Trophoblast cell (in vitro differentiated cells and primary cell): ENCODE measurements around the gene DRC1.

Experiments used
- DNase-seq, 2 donors: peaks; one replicate each; pipeline ENCODE4 v3.0.0-alpha.2; 2016
- H2AFZ ChIP-seq: 2 replicates; pipeline ENCODE4 v1.6.1; 2013; ENCODE audit warnings: low read length, moderate library complexity, mild to moderate bottlenecking; ENCODE audit not compliant: insufficient read depth, poor library complexity
- H2AK5ac ChIP-seq: 2 replicates; pipeline ENCODE4 v1.6.1; 2013; ENCODE audit warnings: mild to moderate bottlenecking, low read length
- H2BK120ac ChIP-seq: 2 replicates; pipeline ENCODE4 v1.6.1; 2013; ENCODE audit warnings: low read length, mild to moderate bottlenecking, moderate library complexity; ENCODE audit not compliant: insufficient read depth, poor library complexity
- H2BK12ac ChIP-seq: 2 replicates; pipeline ENCODE4 v1.6.1; 2013; ENCODE audit warnings: mild to moderate bottlenecking, low read length, moderate library complexity
- H2BK5ac ChIP-seq: 2 replicates; pipeline ENCODE4 v1.6.1; 2013; ENCODE audit warnings: low read length, low read depth, moderate library complexity, mild to moderate bottlenecking; ENCODE audit not compliant: poor library complexity
- H3K14ac ChIP-seq: 2 replicates; pipeline ENCODE4 v1.6.1; 2013; ENCODE audit warnings: mild to moderate bottlenecking, low read length
- H3K18ac ChIP-seq: 2 replicates; pipeline ENCODE4 v1.6.1; 2013; ENCODE audit warnings: mild to moderate bottlenecking, low read length
- H3K23ac ChIP-seq: 2 replicates; pipeline ENCODE4 v1.6.1; 2013; ENCODE audit warnings: low read length
- H3K27ac ChIP-seq: 2 replicates; pipeline ENCODE4 v1.5.1; 2013; ENCODE audit warnings: low read depth, mild to moderate bottlenecking, inconsistent platforms, low read length, moderate library complexity
- H3K27me3 ChIP-seq: 2 replicates; pipeline ENCODE4 v1.6.1; 2013; ENCODE audit warnings: inconsistent platforms, mild to moderate bottlenecking, low read length, moderate library complexity; ENCODE audit not compliant: insufficient read depth
- H3K36me3 ChIP-seq, 2 experiments: 1 replicate in 1 of 2; 2 replicates in 1 of 2; pipeline ENCODE4 v1.6.1; 2013; ENCODE audit warnings: low read length in 2 of 2, mild to moderate bottlenecking in 2 of 2, moderate library complexity in 1 of 2; ENCODE audit not compliant: insufficient read depth in 2 of 2, control insufficient read depth in 1 of 2
- H3K4ac ChIP-seq: 2 replicates; pipeline ENCODE4 v1.6.1; 2013; ENCODE audit warnings: low read depth, mild to moderate bottlenecking, low read length, moderate library complexity
- H3K4me1 ChIP-seq, 2 experiments: 1 replicate in 1 of 2; 2 replicates in 1 of 2; pipeline ENCODE4 v1.6.1; 2013; ENCODE audit warnings: low read length in 2 of 2, mild to moderate bottlenecking in 2 of 2, moderate library complexity in 1 of 2; ENCODE audit not compliant: insufficient read depth in 2 of 2, control insufficient read depth in 1 of 2
- H3K4me2 ChIP-seq: 2 replicates; pipeline ENCODE4 v1.6.1; 2013; ENCODE audit warnings: inconsistent platforms, mild to moderate bottlenecking, low read length, moderate library complexity
- H3K4me3 ChIP-seq: 2 replicates; pipeline ENCODE4 v1.5.1; 2013; ENCODE audit warnings: mild to moderate bottlenecking, low read depth, low read length, inconsistent platforms
- H3K79me1 ChIP-seq: one replicate; pipeline ENCODE4 v1.6.1; 2013; ENCODE audit warnings: low read length
- H3K79me2 ChIP-seq: 2 replicates; pipeline ENCODE4 v1.6.1; 2013; ENCODE audit warnings: low read length, mild to moderate bottlenecking; ENCODE audit not compliant: control insufficient read depth, insufficient read depth, poor library complexity
- H3K9ac ChIP-seq: 2 replicates; pipeline ENCODE4 v1.6.1; 2013; ENCODE audit warnings: mild to moderate bottlenecking, low read length
- H3K9me3 ChIP-seq: 2 replicates; pipeline ENCODE4 v1.6.1; 2013; ENCODE audit warnings: low read depth, mild to moderate bottlenecking, control low read depth, inconsistent platforms, low read length; ENCODE audit not compliant: insufficient read depth
- H4K12ac ChIP-seq: 2 replicates; pipeline ENCODE4 v1.6.1; 2013; ENCODE audit warnings: low read depth, mild to moderate bottlenecking, low read length, moderate library complexity
- H4K8ac ChIP-seq: 2 replicates; pipeline ENCODE4 v1.6.1; 2013; ENCODE audit warnings: low read depth, mild to moderate bottlenecking, low read length, moderate library complexity
- H4K91ac ChIP-seq: one replicate; pipeline ENCODE4 v1.6.1; 2013; ENCODE audit warnings: low read depth, mild to moderate bottlenecking, low read length, moderate library complexity
- WGBS: extraction: QIAGEN DNeasy Blood & Tissue Kit; methylation state at CpG from one replicate; pipeline ENCODE4 v1.1.7; 2013; ENCODE audit warnings: missing lambda C conversion rate; ENCODE audit not compliant: insufficient read length, insufficient coverage; ENCODE audit errors: extremely low coverage; 5-methylcytosine and 5-hydroxymethylcytosine counted together

The DRC1 gene

DNA sequence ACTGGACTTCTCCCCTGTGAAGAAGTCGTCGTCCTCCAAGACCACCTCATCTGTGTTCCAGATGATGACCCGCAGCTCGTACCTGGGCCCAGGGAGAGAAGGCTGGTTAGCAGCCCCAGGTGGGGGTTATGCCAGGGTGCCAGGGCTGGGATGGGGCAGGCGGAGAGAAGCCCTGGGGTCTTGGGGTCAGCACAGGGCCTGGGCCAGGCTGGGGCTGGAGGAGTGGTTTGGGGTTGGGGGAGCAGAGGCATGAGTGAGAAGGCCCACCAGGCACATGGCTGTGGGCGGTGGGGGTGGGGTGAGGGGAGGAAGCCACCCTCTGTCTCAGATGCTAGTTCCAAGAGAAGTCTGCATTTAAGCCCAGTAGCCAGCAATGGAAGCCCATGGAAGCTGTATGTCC lies 60.4 kb downstream of the DRC1 start:
- no peaks in the 10 kb centered on the region for H3K36me3 ChIP-seq
- peak overlapping the region; percentile 56 for H4K91ac ChIP-seq
- peaks cover 3% of the 10 kb centered on the region for H3K9me3 ChIP-seq
- H4K12ac ChIP-seq = no peak overlapping the region
- no CpG with 5 or more reads among the region's 6 CpGs for WGBS
- no peak overlapping the region for H3K18ac ChIP-seq
- no peak overlapping the region for H3K23ac ChIP-seq
- peaks cover 20 to 24% of the 10 kb centered on the region in 2 experiments for H3K4me1 ChIP-seq
- H3K4ac ChIP-seq = no peak overlapping the region
- H3K4me2 ChIP-seq = no peak overlapping the region
- no peak overlapping the region for H3K9ac ChIP-seq
- H2BK120ac ChIP-seq = no peak overlapping the region
- H3K4me3 ChIP-seq = no peak overlapping the region
- H2AK5ac ChIP-seq = no peak overlapping the region
- H3K27me3 ChIP-seq = no peaks in the 10 kb centered on the region
- peak overlapping the region; percentile 11 for H2BK12ac ChIP-seq
- H3K79me1 ChIP-seq = peaks cover 14% of the 10 kb centered on the region
- H3K79me2 ChIP-seq = no peaks in the 10 kb centered on the region
- no peak for DNase-seq
- no peak overlapping the region for H3K14ac ChIP-seq
- H2AFZ ChIP-seq = no peak overlapping the region
- no peak overlapping the region for H3K27ac ChIP-seq
- no peak overlapping the region for H4K8ac ChIP-seq
- no peak overlapping the region for H2BK5ac ChIP-seq

DNA sequence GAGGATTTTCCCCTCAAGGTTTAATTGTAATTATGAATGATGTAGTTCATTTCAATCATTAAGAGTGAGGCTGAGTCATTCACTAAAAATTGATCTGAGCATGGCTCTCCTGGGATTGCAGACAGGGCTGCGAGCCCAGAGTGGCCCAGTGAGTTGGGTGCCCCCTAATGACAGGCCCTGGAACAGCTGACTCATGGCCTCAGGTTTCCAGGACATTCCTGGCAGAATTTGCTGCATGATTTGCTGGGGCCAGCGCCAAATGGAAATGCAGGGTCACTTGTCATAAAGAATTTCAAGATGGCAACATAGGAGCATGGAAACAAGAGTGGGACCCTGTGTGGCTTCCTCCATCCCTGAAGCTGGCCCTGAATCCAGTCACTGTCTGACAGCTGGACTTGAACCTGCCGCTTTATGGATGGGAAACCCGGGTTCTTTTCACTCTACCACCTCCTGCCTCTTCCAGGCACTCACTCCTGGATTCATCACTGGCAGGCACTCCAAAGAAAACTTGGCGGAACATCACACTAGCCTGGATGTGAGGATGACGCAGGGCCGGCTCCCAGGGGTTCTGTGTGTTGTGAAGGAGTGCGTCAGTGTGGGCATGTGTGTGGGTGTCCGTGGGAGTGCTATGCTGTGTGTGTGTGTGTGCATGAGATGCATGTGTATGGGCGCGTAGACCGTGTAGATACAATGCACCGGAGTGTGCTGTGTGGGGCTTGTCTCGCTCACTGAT lies 61.0 kb downstream of the DRC1 start:
- H3K4ac ChIP-seq = no peak overlapping the region
- H3K23ac ChIP-seq = no peak overlapping the region
- peak; percentile 58 to 69 for DNase-seq
- WGBS = no CpG with 5 or more reads among the region's 14 CpGs
- peaks cover 12% of the 10 kb centered on the region for H3K79me1 ChIP-seq
- peaks cover 15 to 20% of the 10 kb centered on the region in 2 experiments for H3K4me1 ChIP-seq
- H2AK5ac ChIP-seq = peak overlapping the region; percentile 3
- H3K27ac ChIP-seq = peak overlapping the region; percentile 7
- peak overlapping the region; percentile 1 for H3K14ac ChIP-seq
- no peaks in the 10 kb centered on the region for H3K36me3 ChIP-seq
- peak overlapping the region; percentile 6 for H4K12ac ChIP-seq
- H3K4me3 ChIP-seq = no peak overlapping the region
- H3K9ac ChIP-seq = no peak overlapping the region
- H2BK120ac ChIP-seq = peak overlapping the region; percentile 65
- H3K79me2 ChIP-seq = no peaks in the 10 kb centered on the region
- no peak overlapping the region for H2AFZ ChIP-seq
- peak overlapping the region; percentile 0 for H2BK12ac ChIP-seq
- H3K9me3 ChIP-seq = peaks cover 3% of the 10 kb centered on the region
- H3K4me2 ChIP-seq = no peak overlapping the region
- H2BK5ac ChIP-seq = no peak overlapping the region
- H3K27me3 ChIP-seq = no peaks in the 10 kb centered on the region
- peak overlapping the region; percentile 82 for H4K91ac ChIP-seq
- H3K18ac ChIP-seq = no peak overlapping the region
- H4K8ac ChIP-seq = peak overlapping the region; percentile 39

DNA sequence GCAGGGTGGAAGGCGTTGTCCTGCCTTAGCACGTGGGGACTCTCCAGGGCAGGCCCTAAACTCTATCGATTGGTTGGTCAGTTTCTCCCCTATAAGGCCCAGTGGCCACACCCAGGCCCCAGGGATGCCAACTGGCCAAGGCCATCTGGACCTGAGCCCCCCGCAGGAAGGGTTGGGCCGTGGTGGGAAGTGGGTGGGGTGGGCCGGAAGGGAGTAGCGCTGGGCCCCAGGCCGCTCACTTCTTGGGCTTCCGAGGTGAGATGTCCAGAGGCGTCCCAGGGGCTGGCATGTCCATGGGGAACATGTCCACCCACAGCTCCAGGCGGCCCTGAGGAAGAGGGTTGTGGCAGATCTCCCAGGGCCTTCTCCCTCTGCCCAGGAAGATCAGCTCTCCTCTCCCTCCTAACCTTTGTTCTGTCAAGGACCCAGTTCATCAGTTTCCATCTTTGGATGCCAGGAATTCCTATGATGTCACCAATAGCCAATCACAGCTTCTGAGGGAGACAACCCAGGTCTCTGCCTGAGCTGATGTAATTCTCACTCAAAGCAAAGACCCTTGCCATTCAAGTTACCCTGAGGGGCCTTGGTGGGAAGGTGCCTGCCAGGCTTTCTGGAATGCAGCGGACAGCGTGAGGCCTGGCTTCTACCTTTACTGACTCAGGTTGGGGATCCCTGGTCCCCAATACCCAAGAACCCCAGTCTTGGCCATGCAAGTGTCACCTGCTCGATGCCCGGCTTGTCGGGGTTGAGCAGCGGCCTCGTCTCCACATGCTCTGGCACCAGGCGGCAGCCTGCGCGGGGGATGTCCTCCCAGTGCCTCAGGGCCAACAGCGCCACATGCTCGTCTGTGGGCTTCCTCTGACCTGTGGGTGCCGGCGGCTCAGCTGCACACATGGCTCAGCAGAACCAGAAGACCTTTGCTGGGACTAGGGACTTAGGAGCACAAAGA lies 61.8 kb downstream of the DRC1 start:
- Histone ChIP-seq H4K91ac (peak overlapping the region; percentile 82), H2BK5ac (peak overlapping the region; percentile 14), H3K79me1 (peaks cover 11% of the 10 kb centered on the region), H4K12ac (peak overlapping the region; percentile 6), H3K14ac (peak overlapping the region; percentile 40), H3K18ac (peak overlapping the region; percentile 63), H3K79me2 (no peaks in the 10 kb centered on the region), H3K36me3 (no peaks in the 10 kb centered on the region), H4K8ac (peak overlapping the region; percentile 39), H3K4me2 (no peak overlapping the region), H3K4me1 (peaks cover 13 to 17% of the 10 kb centered on the region in 2 experiments), H3K27ac (peak overlapping the region; percentile 7), H2AK5ac (peak overlapping the region; percentile 33), H3K23ac (no peak overlapping the region), H3K4me3 (no peak overlapping the region), H2BK12ac (peak overlapping the region; percentile 16), H3K9me3 (peaks cover 3% of the 10 kb centered on the region), H3K4ac (no peak overlapping the region), H2BK120ac (peak overlapping the region; percentile 65), H3K27me3 (no peaks in the 10 kb centered on the region), H2AFZ (no peak overlapping the region), H3K9ac (no peak overlapping the region)
- DNase-seq = peak in 1 of 2 donors; percentile 28
- no CpG with 5 or more reads among the region's 25 CpGs for WGBS

DNA sequence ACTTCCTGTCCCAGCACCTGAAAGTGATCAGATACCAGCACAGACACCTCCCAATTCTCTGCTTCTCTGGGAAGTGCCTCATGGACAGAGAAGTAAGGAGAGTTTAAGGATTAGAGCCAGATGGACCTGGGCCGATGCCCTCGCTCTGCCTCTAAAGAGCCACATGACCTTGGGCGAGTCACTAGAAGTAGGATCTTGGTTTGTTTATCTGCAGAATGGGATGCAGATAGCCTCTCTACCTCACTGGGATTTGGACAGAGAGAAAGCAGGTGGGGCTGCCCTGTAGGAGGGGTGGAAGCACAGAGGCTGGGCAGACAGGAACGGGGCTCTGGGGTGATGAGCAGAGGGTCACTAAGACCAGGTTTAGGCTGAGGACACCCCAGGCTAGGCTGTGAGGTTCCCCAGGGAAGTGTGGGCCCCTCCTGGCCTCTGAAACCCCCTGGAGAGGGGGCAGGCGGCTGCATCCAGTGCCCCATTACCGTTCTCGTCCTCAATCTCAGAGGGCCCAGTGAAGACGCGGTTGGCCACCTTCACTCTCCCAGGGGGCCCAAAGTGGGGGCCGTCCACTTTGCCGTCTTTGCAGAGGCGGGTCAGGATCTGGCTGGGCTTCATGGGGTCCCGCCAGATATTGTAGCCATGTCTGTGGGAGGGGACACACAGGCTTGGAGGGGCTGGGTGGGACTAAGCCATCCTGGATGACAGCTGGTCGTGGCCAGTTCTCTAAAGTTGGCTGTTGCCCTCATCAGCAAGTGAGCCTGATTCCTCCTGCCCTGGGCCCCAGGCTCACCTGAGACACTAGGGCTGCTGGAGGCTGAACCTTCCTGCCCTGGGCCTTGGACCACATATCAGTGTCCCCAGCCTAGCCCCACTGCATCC lies 62.9 kb downstream of the DRC1 start:
- Histone ChIP-seq H3K4me1 (peaks cover 13 to 17% of the 10 kb centered on the region in 2 experiments), H2BK12ac (peak overlapping the region; percentile 16), H3K4me3 (no peak overlapping the region), H3K36me3 (no peaks in the 10 kb centered on the region), H3K9ac (no peak overlapping the region), H3K27me3 (no peaks in the 10 kb centered on the region), H2AK5ac (no peak overlapping the region), H2BK5ac (no peak overlapping the region), H3K18ac (no peak overlapping the region), H3K27ac (no peak overlapping the region), H4K12ac (no peak overlapping the region), H2AFZ (no peak overlapping the region), H2BK120ac (peak overlapping the region; percentile 43), H3K23ac (no peak overlapping the region), H3K4me2 (no peak overlapping the region), H3K4ac (no peak overlapping the region), H3K79me2 (no peaks in the 10 kb centered on the region), H3K79me1 (peaks cover 11% of the 10 kb centered on the region), H4K8ac (no peak overlapping the region), H3K14ac (peak overlapping the region; percentile 24), H3K9me3 (peaks cover 3% of the 10 kb centered on the region), H4K91ac (peak overlapping the region; percentile 47)
- DNase-seq = no peak
- no CpG with 5 or more reads among the region's 14 CpGs for WGBS
